ENCODE measurements around the gene SLC3A2. TPM values are rescaled to one million over a fixed set of nuclear protein-coding genes. Genes with fewer than 3 reads are reported as not detected.

SLC3A2 gene
- total and polyA plus RNA-seq, 2 donors (not counting 3 experiments of a cell fraction or from before 2014, with no cell fraction given), result 208 to 337 TPM

DNA sequence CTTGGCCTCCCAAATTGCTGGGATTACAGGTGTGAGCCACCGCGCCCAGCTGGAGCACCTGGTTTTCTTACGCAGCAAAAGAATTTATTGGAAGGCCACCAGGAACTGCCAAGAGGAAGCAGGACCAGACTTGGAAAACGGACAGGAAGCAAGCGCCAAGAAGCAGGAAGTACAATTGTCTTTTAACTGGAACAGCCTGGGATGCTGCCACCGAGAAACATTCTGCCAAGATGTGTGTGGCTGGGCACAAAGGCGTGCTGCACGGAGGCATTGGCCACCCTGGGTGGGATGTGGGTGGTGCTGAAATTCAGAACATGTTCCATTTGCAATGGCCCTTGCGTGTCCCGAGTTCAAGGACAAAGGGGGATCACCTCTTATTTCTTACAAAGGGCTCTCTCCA lies 15.4 kb downstream of the SLC3A2 start:
- H3K4me1 ChIP-seq (ENCODE audit: control insufficient read depth, extremely low read depth, insufficient read depth, low read length), result peaks cover 5% of the 10 kb centered on the region
- FAIRE-seq, result peak; percentile 88
- H3K9me3 ChIP-seq (replicated peaks; ENCODE audit: control insufficient read depth, insufficient read depth, low read length), result no peaks in the 10 kb centered on the region
- POLR2A ChIA-PET, result no interaction called here
- no peaks in the 10 kb centered on the region for H3K36me3 ChIP-seq (ENCODE audit: control insufficient read depth in 2 of 2, extremely low read depth in 1 of 2, insufficient read depth in 2 of 2, low read length in 2 of 2)
- TF ChIP-seq FOS (IDR thresholded peaks at IDR 0.05; ENCODE audit: borderline replicate concordance, insufficient read depth, low read length), result no peak
- no peak for TF ChIP-seq JUN (IDR thresholded peaks at IDR 0.05; ENCODE audit: borderline replicate concordance, insufficient read depth, insufficient read length, low read depth)
- no peak for TF ChIP-seq POLR2A (IDR thresholded peaks at IDR 0.05; ENCODE audit: low read depth, low read length)
- TF ChIP-seq, protein P1, sequence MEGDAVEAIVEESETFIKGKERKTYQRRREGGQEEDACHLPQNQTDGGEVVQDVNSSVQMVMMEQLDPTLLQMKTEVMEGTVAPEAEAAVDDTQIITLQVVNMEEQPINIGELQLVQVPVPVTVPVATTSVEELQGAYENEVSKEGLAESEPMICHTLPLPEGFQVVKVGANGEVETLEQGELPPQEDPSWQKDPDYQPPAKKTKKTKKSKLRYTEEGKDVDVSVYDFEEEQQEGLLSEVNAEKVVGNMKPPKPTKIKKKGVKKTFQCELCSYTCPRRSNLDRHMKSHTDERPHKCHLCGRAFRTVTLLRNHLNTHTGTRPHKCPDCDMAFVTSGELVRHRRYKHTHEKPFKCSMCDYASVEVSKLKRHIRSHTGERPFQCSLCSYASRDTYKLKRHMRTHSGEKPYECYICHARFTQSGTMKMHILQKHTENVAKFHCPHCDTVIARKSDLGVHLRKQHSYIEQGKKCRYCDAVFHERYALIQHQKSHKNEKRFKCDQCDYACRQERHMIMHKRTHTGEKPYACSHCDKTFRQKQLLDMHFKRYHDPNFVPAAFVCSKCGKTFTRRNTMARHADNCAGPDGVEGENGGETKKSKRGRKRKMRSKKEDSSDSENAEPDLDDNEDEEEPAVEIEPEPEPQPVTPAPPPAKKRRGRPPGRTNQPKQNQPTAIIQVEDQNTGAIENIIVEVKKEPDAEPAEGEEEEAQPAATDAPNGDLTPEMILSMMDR (IDR thresholded peaks at IDR 0.05; ENCODE audit: extremely low read depth in 1 of 2, insufficient read depth in 1 of 2, low read depth in 1 of 2, low read length in 2 of 2), result no peak
- TF ChIP-seq GATA2 (IDR thresholded peaks at IDR 0.05; ENCODE audit: insufficient read depth, insufficient read length, low read depth, low read length), result no peak
- TF ChIP-seq, protein P2, sequence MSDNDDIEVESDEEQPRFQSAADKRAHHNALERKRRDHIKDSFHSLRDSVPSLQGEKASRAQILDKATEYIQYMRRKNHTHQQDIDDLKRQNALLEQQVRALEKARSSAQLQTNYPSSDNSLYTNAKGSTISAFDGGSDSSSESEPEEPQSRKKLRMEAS (IDR thresholded peaks at IDR 0.05; ENCODE audit: insufficient read depth, insufficient read length), result no peak
- TF ChIP-seq EZH2 (IDR thresholded peaks at IDR 0.05; ENCODE audit: borderline replicate concordance, low read depth, low read length, severe bottlenecking), result no peak
- no peak for TF ChIP-seq POLR2AphosphoS5 (IDR thresholded peaks at IDR 0.05; ENCODE audit: insufficient read depth, low read depth, low read length)
- TF ChIP-seq MYC (IDR thresholded peaks at IDR 0.05; ENCODE audit: low read depth, low read length), result no peak
- no peak overlapping the region for H3K27ac ChIP-seq (ENCODE audit: insufficient read depth, low read depth, low read length)
- no peaks in the 10 kb centered on the region for H4K20me1 ChIP-seq (replicated peaks; ENCODE audit: control insufficient read depth, extremely low read depth, insufficient read depth, low read length)
- no peak overlapping the region for H3K9ac ChIP-seq (replicated peaks; ENCODE audit: extremely low read depth, insufficient read depth, low read length)
- intact Hi-C loops (cut with micrococcal nuclease) (no loop called here), dilution Hi-C loops (cut with MboI; ENCODE audit: extremely low pct_ligation_motif_present, low sequenced_read_pairs) (no loop called here)
- no peaks in the 10 kb centered on the region for H3K27me3 ChIP-seq (ENCODE audit: control insufficient read depth in 2 of 2, insufficient read depth in 2 of 2, low read length in 2 of 2)
- H3K4me2 ChIP-seq (ENCODE audit: insufficient read depth, low read length), result no peak overlapping the region
- peak overlapping the region; percentile 32 for H2AFZ ChIP-seq (ENCODE audit: low read depth, low read length)
- no peak overlapping the region for H3K4me3 ChIP-seq (replicated peaks in 1 of 3; ENCODE audit: insufficient read depth in 1 of 3, low read depth in 1 of 3, low read length in 3 of 3)
- CTCF ChIA-PET, result interaction anchor here (2.8 kb wide), 1 partner anchor 10 kb away, joined by 11 read pairs; no protein-coding TSS in a partner anchor
- DNase-seq (ENCODE audit: low read depth, low spot score), result peak; percentile 46
- H3K79me2 ChIP-seq (ENCODE audit: control insufficient read depth, insufficient read depth, low read length), result no peaks in the 10 kb centered on the region
- H3K9me1 ChIP-seq (replicated peaks; ENCODE audit: control insufficient read depth, extremely low read depth, insufficient read depth, low read length), result no peaks in the 10 kb centered on the region
- no TSS peak for BruUV-seq (replicated peaks)

All from endothelial cell of umbilical vein (primary cell).